Measurements from ENCODE around the gene HOOK2. TPM values are rescaled to one million over a fixed set of nuclear protein-coding genes. Genes with fewer than 3 reads are reported as not detected.

HOOK2 gene
- total RNA-seq, 1 experiment from 2014 or later = 14.3 TPM

- H3K4me1 ChIP-seq (ENCODE audit: control insufficient read depth, insufficient read depth, low read length) = peaks cover 16% of the 10 kb centered on the region
- POLR2A ChIA-PET = interaction anchor here (0.6 kb wide), 3 partner anchors 12 to 112 kb away, joined by 4 to 9 read pairs (median 7); no protein-coding TSS in a partner anchor
- TF ChIP-seq TCF7L2 (IDR thresholded peaks at IDR 0.05; ENCODE audit: low read depth, low read length) (no peak), SIN3A (IDR thresholded peaks at IDR 0.05; ENCODE audit: borderline replicate concordance, insufficient read depth, low read depth, low read length) (no peak), POLR2AphosphoS5 (IDR thresholded peaks at IDR 0.05; ENCODE audit: low read depth, low read length) (no peak; the same call in 1 of the 2 replicates)
- TF ChIP-seq, protein P1, sequence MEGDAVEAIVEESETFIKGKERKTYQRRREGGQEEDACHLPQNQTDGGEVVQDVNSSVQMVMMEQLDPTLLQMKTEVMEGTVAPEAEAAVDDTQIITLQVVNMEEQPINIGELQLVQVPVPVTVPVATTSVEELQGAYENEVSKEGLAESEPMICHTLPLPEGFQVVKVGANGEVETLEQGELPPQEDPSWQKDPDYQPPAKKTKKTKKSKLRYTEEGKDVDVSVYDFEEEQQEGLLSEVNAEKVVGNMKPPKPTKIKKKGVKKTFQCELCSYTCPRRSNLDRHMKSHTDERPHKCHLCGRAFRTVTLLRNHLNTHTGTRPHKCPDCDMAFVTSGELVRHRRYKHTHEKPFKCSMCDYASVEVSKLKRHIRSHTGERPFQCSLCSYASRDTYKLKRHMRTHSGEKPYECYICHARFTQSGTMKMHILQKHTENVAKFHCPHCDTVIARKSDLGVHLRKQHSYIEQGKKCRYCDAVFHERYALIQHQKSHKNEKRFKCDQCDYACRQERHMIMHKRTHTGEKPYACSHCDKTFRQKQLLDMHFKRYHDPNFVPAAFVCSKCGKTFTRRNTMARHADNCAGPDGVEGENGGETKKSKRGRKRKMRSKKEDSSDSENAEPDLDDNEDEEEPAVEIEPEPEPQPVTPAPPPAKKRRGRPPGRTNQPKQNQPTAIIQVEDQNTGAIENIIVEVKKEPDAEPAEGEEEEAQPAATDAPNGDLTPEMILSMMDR (IDR thresholded peaks at IDR 0.05) = no peak
- TF ChIP-seq, protein P2, sequence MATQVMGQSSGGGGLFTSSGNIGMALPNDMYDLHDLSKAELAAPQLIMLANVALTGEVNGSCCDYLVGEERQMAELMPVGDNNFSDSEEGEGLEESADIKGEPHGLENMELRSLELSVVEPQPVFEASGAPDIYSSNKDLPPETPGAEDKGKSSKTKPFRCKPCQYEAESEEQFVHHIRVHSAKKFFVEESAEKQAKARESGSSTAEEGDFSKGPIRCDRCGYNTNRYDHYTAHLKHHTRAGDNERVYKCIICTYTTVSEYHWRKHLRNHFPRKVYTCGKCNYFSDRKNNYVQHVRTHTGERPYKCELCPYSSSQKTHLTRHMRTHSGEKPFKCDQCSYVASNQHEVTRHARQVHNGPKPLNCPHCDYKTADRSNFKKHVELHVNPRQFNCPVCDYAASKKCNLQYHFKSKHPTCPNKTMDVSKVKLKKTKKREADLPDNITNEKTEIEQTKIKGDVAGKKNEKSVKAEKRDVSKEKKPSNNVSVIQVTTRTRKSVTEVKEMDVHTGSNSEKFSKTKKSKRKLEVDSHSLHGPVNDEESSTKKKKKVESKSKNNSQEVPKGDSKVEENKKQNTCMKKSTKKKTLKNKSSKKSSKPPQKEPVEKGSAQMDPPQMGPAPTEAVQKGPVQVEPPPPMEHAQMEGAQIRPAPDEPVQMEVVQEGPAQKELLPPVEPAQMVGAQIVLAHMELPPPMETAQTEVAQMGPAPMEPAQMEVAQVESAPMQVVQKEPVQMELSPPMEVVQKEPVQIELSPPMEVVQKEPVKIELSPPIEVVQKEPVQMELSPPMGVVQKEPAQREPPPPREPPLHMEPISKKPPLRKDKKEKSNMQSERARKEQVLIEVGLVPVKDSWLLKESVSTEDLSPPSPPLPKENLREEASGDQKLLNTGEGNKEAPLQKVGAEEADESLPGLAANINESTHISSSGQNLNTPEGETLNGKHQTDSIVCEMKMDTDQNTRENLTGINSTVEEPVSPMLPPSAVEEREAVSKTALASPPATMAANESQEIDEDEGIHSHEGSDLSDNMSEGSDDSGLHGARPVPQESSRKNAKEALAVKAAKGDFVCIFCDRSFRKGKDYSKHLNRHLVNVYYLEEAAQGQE (IDR thresholded peaks at IDR 0.05; ENCODE audit: insufficient read depth in 1 of 2, low read depth in 2 of 2, low read length in 1 of 2) = no peak
- no TSS peak for BruUV-seq (replicated peaks)
- DNase-seq (ENCODE audit: low read depth, low spot score) = no peak
- no peak for ATAC-seq
- H3K27me3 ChIP-seq (ENCODE audit: control insufficient read depth, insufficient read depth, low read length) = no peaks in the 10 kb centered on the region
- peak overlapping the region; percentile 75 to 79 for H3K4me3 ChIP-seq (ENCODE audit: low read depth in 2 of 2, low read length in 2 of 2)
- no peaks in the 10 kb centered on the region for H3K9me3 ChIP-seq (ENCODE audit: control insufficient read depth, insufficient read depth, low read depth, low read length)
- in situ Hi-C loops (cut with HindIII; ENCODE audit: low pct_unique_long_range_greater_than_20kb, low sequenced_read_pairs) = no loop called here
- CTCF ChIA-PET = interaction anchor here (0.7 to 2.9 kb wide), 4 partner anchors 17 to 34 kb away, joined by 11 to 37 read pairs (median 18); no protein-coding TSS in a partner anchor
- peak overlapping the region; percentile 87 for H3K27ac ChIP-seq (ENCODE audit: low read length)
- intact Hi-C loops (cut with micrococcal nuclease; ENCODE audit: unreplicated experiment) = no loop called here
- peaks cover 2% of the 10 kb centered on the region for H3K36me3 ChIP-seq (ENCODE audit: control insufficient read depth, insufficient read depth, low read length)
Measured at GRCh38 chr19:12794196-12794941, 19.0 kb upstream of the HOOK2 start.

DNA sequence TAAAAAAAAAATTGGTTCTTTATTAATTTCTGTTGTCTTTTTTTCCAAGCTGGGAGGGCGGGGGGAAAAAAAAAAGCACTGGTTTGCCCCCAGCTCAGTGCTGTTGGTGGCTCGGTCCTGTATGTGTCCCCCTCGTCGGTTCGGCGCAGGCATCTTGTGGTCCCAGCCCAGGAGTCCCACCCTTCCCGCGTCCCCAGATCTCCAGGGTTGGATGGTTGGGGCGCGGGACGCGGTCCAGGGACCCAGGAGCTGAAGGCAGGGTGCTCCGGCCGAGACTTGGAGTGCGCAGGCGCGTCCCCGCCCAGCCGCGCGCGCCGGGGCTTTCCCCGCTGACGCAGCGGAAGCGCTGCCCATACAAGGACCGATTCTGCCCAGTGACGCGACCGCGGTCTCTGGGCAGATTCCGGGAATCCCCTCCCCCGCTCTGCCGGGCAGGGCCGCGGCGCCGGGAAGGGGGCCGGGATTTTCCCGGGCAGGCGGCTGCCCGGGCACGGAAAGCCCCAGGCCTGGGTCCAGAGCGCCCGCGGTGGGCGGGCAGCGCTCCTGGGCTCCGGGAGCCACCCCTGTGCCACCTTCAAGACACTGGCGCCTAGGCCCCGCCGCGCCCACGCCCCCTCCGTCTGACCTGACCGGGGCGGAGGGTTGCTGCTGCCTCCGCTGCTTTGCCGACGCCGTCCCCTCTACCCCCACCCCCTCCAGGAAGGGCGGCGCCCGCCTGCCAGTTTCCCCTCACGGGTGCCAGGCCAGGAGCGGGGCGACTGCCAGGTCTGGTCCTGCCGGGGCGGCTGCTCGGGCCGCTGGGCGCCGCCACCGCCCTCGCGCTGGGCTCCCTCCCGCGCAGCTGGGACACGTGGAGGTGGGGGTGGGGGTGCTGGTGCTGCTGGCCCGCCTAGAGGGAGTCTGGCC lies 18.2 kb upstream of the HOOK2 start:
- H3K9me3 ChIP-seq (ENCODE audit: control insufficient read depth, insufficient read depth, low read depth, low read length) = no peaks in the 10 kb centered on the region
- CTCF ChIA-PET = interaction anchor here (0.6 to 1.1 kb wide), 3 partner anchors 27 to 42 kb away, joined by 3 to 4 read pairs (median 3); no protein-coding TSS in a partner anchor
- POLR2A ChIA-PET = interaction anchor here (0.6 to 2.8 kb wide), 3 partner anchors 16 to 112 kb away, joined by 4 to 16 read pairs (median 9); no protein-coding TSS in a partner anchor
- DNase-seq (ENCODE audit: low read depth, low spot score) (no peak), ATAC-seq (peak; percentile 43)
- no peaks in the 10 kb centered on the region for H3K27me3 ChIP-seq (ENCODE audit: control insufficient read depth, insufficient read depth, low read length)
- peaks cover 2% of the 10 kb centered on the region for H3K36me3 ChIP-seq (ENCODE audit: control insufficient read depth, insufficient read depth, low read length)
- in situ Hi-C loops (cut with HindIII; ENCODE audit: low pct_unique_long_range_greater_than_20kb, low sequenced_read_pairs) (no loop called here), intact Hi-C loops (cut with micrococcal nuclease; ENCODE audit: unreplicated experiment) (no loop called here)
- H3K4me1 ChIP-seq (ENCODE audit: control insufficient read depth, insufficient read depth, low read length) = peaks cover 21% of the 10 kb centered on the region
- TF ChIP-seq, protein P1 (IDR thresholded peaks at IDR 0.05) = no peak
- TF ChIP-seq POLR2AphosphoS5 (IDR thresholded peaks at IDR 0.05; ENCODE audit: low read depth, low read length) = peak; percentile 59; the same call in 1 of the 2 replicates
- peak; percentile 54; the same call in 1 of the 2 replicates for TF ChIP-seq SIN3A (IDR thresholded peaks at IDR 0.05; ENCODE audit: borderline replicate concordance, insufficient read depth, low read depth, low read length)
- peak overlapping the region; percentile 87 for H3K27ac ChIP-seq (ENCODE audit: low read length)
- no TSS peak for BruUV-seq (replicated peaks)
- H3K4me3 ChIP-seq (ENCODE audit: low read depth in 2 of 2, low read length in 2 of 2) = peak overlapping the region; percentile 75 to 79

Measured in Panc1 (cell line).